Left ventricle myocardium superior (tissue), 1 donor: ENCODE results near the gene ITIH3. TPM values are rescaled to one million over a fixed set of nuclear protein-coding genes. Genes with fewer than 3 reads are reported as not detected.
A peak's percentile ranks its signal among the peaks of the same experiment; 100 is the strongest.

ENCODE experiments used
- ATAC-seq: fragments of 200-7000 bp; cut with Tn5 transposase; one replicate; pipeline ENCODE4 v1.9.1; 2020; ENCODE audit warnings: mild to moderate bottlenecking, moderate library complexity
- DNase-seq: peaks from one replicate; pipeline ENCODE4 v3.0.0-alpha.2; 2020
- intact Hi-C: fragments of 100-400 bp; cut with micrococcal nuclease; formaldehyde crosslinking; loops from one replicate; pipeline ENCODE4 v1.11.0; 2022
- total RNA-seq: library from RNA; stranded (reverse); fragmentation: NEBNext Ultra II Directional; extraction: Animal tissue kit (Norgen Biotek cat#: 25700); gene quantifications from one replicate; pipeline ENCODE4 v1.2.1, GENCODE V29; 2021
- donor health status: DM: no; HTN: yes; CAD: no; lungs with severe emphysema.

Gene ITIH3
- total RNA-seq, 1 donor from 2014 or later: not detected

- intact Hi-C loops: no loop called here
- ATAC-seq (no peak), DNase-seq (no peak)
These were observed 16.4 kb upstream of the ITIH3 start for GRCh38 chr3:52777959-52778805.

DNA sequence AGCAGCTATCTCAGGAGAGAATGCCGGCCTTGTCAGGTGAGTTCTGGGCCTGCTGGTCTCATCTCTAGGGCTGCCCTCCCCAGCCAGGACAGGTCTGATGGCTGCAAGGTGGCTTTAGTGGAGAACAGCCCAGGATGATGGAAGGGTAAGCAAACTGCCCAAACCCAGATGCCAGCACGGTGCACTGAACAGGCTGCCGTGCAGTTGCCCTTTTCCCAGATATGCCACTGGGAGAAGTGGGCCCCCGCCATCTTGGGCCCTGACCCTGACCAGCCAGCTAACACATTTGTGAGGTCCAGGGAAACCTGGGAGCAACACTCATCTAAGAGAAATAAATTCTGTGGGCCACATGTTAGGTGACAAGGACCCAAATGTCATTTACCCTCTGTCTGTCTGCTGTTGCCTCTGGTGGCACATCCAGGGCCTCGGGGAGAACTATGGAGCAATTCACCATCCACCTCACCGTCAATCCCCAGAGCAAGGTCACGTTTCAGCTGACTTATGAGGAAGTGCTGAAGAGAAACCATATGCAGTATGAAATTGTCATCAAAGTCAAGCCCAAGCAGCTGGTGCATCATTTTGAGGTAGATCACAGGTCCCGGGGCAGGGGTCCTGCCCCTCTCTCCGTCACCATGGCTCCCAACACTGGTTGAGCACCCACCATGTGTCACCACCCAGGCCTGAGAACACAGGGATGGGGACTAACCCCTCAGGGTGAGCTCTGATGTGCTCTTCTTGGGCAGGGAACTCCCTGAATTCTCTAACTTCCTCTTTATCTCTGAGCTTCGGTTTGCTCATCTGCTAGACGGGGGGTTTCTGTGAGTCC, 15.4 kb upstream of the ITIH3 start:
- intact Hi-C loops: no loop called here
- no peak for DNase-seq
- ATAC-seq: no peak

DNA sequence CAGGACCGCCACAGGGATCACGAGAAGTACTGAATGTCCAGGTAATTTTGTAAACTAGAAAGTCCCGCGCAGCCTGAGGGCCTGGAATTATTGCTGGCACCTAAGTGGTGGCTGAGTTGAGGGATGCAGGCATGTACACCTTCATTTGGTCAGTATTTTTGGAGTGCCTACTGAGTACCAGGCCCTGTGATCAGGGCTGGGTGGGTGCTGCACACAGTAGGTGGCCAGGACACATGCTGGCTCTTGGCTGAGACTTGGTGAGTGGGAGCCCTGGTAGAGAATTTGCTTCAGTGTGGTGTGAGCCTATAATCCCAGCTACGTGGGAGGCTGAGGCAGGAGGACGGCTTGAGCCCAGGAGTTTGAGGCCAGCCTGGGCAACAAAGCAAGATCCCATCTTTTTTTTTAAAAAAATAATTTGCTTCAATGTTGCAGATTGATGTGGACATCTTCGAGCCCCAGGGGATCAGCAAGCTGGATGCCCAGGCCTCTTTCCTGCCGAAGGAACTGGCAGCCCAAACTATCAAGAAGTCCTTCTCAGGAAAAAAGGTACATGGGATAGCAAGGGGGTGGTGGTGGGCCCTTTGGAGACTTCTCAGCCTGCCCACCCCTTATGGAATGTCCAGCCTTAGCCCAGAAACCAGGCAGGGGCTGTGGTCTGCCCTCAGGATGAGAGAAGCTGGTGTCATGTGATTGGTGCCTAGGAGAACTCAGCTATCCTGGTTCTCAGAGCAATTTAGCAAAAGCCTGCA, 14.6 kb upstream of the ITIH3 start:
- no peak for DNase-seq
- ATAC-seq: no peak
- intact Hi-C loops: no loop called here

GRCh38 chr3:52781741-52782140, 12.9 kb upstream of the ITIH3 start:
- DNase-seq (no peak), ATAC-seq (no peak)
- intact Hi-C loops: no loop called here

DNA sequence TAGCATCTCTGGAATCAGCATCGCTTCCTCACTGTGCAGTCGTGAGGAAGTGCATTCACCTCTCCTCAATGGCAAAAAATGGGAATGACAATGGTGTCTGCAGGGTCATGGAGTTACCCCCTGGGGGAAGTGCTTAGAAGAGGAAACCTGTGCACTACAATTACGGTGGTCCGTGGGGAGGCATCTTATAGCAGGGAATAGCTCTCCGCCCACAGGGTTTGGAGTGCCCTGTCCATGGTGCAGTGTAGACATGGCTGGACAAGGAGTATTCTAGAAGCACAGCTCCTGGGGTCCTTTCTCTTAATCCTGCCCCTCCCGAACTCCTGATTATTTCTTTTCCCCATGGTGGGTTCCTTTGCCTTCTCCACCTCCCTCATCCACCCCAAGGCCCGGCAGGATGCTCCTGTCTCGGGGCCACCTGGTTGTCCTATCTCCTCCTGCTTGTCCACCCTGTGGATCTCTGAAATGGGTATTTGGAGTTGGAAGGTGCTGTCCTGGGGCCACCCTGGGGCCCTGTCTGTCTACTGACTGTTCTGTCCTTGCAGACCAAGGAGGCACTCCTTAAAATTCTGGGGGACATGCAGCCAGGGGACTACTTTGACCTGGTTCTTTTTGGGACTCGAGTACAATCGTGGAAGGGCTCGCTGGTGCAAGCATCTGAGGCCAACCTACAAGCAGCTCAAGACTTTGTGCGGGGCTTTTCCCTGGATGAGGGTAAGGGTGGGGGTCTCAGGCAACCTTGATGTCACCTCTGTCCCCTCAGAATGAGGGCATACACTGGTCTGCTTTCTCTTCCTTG, 12.0 kb upstream of the ITIH3 start:
- DNase-seq (peak; percentile 14), ATAC-seq (no peak)
- intact Hi-C loops: no loop called here

DNA sequence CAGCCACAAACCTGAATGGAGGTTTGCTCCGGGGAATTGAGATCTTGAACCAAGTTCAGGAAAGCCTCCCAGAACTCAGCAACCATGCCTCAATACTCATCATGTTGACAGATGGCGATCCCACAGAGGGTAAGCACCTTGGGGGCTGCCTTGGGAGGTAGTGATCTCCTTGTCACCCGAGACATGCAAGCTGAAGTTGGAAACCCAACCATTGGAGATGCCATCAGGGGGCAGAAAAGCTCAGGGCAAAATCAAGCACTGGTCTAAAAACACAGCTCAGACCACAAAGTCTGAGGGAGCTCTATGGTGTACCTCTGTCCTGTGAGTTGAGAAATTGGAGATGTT, 11.4 kb upstream of the ITIH3 start:
- DNase-seq (no peak), ATAC-seq (no peak)
- intact Hi-C loops: no loop called here

- DNase-seq: peak; percentile 14
- no peak for ATAC-seq
- intact Hi-C loops: no loop called here
These were observed 10.5 kb upstream of the ITIH3 start for GRCh38 chr3:52784021-52784621.

GRCh38 chr3:52784931-52785590, 9.5 kb upstream of the ITIH3 start:
- intact Hi-C loops: no loop called here
- no peak for DNase-seq
- ATAC-seq: no peak

- DNase-seq (no peak), ATAC-seq (no peak)
- intact Hi-C loops: no loop called here
These were observed 8.0 kb upstream of the ITIH3 start for GRCh38 chr3:52786330-52787215.

DNA sequence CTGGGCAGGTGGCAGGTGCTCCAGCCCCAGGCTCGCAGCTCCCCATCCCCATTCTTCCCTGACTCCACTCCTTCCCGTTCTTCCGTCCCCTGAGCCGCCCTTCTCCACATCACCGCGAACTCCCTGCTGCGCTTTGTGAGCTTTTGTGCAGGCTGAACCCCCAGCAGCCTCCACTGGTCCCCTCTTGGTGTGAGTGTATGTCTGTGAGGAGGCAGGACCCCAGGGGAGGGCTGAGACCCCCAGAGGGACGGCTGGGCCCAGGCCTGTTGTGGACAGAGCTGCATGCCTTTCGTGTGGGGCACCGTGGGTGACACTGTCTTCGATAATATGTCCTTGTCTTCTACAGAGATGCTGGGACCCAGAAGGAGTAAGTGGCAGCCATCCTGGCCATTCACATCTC, 7.3 kb upstream of the ITIH3 start:
- intact Hi-C loops: no loop called here
- DNase-seq (peak; percentile 16), ATAC-seq (no peak)

- ATAC-seq (no peak), DNase-seq (peak; percentile 30)
- intact Hi-C loops: no loop called here
These were observed 6.6 kb upstream of the ITIH3 start for GRCh38 chr3:52787672-52788625.

- ATAC-seq: no peak
- DNase-seq: no peak
- intact Hi-C loops: no loop called here
These were observed 5.5 kb upstream of the ITIH3 start for GRCh38 chr3:52788890-52789745.

DNA sequence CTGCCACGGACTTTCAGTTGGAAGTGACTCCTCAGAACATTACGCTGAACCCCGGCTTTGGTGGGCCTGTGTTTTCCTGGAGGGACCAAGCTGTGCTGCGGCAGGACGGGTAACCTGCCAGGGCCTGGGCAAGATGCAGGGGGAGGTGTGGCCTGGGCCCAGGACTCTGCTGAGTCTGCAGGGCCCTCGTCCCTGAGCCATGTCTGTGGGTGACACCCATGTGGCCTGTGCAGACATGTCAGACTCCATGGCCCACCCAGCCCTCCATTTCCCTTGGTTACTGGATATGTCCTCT, 4.9 kb upstream of the ITIH3 start:
- ATAC-seq: no peak
- no peak for DNase-seq

GRCh38 chr3:52790337-52790736, 4.3 kb upstream of the ITIH3 start:
- intact Hi-C loops: no loop called here
- DNase-seq (no peak), ATAC-seq (no peak)

More for the DNA sequence above, 4.9 kb upstream of the ITIH3 start:
- intact Hi-C loops: no loop called here

GRCh38 chr3:52790741-52791140, 3.9 kb upstream of the ITIH3 start:
- no peak for DNase-seq

More at GRCh38 chr3:52790741-52791140, 3.9 kb upstream of the ITIH3 start:
- no peak for ATAC-seq
- intact Hi-C loops: no loop called here
